ENCODE results near the gene TXNRD1. TPM values are rescaled to one million over a fixed set of nuclear protein-coding genes. Genes with fewer than 3 reads are reported as not detected.

Gene TXNRD1
- total and polyA plus RNA-seq, 4 donors, result 23.6 to 70.8 (median 55.7) TPM

DNA sequence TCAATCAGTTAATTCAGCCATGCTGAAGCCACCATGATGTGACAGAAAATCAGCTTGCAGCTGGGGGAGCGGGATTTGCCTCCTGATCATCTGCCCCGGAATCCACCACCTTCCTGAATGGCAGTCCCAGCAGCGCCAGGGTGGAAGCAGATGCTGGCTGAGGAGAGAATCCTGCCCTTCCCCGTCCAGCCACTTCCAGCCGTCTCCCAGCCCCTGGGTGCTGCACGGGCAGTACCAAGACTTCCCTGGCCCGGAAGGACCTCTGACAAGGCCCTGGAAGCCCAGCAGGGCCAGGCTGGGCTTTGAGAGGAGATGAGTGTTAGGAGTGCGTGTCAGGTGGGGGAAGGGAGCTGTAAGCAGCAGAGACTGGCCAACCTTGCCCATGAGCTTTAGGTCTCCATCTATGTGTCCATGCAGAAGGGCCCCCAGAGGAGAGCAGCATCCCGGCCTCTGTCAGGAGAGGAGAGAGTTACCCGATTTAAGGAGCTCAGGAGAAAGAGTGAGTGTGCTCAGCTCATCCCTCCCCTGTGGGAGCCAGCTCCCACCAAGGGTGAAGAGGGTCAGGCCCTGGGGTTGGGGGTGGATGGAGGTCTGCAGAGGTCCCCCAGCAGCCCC is 157.2 kb downstream of the TXNRD1 start:
- TF ChIP-seq HNF4G (IDR thresholded peaks at IDR 0.05), result no peak
- no peak for TF ChIP-seq JUND (IDR thresholded peaks at IDR 0.05)
- no peak for TF ChIP-seq FOXA2 (IDR thresholded peaks at IDR 0.05)
- no peak for TF ChIP-seq SP1 (IDR thresholded peaks at IDR 0.05)
- no peak for TF ChIP-seq HNF4A (conservative IDR thresholded peaks at IDR 0.05)
- no peak for TF ChIP-seq GABPA (IDR thresholded peaks at IDR 0.05 in 1 of 2, conservative IDR thresholded peaks at IDR 0.05 in 1 of 2)
- TF ChIP-seq, protein P1, sequence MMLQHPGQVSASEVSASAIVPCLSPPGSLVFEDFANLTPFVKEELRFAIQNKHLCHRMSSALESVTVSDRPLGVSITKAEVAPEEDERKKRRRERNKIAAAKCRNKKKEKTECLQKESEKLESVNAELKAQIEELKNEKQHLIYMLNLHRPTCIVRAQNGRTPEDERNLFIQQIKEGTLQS (IDR thresholded peaks at IDR 0.05), result no peak
- TF ChIP-seq, protein P2, sequence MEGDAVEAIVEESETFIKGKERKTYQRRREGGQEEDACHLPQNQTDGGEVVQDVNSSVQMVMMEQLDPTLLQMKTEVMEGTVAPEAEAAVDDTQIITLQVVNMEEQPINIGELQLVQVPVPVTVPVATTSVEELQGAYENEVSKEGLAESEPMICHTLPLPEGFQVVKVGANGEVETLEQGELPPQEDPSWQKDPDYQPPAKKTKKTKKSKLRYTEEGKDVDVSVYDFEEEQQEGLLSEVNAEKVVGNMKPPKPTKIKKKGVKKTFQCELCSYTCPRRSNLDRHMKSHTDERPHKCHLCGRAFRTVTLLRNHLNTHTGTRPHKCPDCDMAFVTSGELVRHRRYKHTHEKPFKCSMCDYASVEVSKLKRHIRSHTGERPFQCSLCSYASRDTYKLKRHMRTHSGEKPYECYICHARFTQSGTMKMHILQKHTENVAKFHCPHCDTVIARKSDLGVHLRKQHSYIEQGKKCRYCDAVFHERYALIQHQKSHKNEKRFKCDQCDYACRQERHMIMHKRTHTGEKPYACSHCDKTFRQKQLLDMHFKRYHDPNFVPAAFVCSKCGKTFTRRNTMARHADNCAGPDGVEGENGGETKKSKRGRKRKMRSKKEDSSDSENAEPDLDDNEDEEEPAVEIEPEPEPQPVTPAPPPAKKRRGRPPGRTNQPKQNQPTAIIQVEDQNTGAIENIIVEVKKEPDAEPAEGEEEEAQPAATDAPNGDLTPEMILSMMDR (IDR thresholded peaks at IDR 0.05; ENCODE audit: low read depth, low read length, missing input control), result no peak
- TF ChIP-seq, protein P3, sequence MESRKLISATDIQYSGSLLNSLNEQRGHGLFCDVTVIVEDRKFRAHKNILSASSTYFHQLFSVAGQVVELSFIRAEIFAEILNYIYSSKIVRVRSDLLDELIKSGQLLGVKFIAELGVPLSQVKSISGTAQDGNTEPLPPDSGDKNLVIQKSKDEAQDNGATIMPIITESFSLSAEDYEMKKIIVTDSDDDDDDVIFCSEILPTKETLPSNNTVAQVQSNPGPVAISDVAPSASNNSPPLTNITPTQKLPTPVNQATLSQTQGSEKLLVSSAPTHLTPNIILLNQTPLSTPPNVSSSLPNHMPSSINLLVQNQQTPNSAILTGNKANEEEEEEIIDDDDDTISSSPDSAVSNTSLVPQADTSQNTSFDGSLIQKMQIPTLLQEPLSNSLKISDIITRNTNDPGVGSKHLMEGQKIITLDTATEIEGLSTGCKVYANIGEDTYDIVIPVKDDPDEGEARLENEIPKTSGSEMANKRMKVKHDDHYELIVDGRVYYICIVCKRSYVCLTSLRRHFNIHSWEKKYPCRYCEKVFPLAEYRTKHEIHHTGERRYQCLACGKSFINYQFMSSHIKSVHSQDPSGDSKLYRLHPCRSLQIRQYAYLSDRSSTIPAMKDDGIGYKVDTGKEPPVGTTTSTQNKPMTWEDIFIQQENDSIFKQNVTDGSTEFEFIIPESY (IDR thresholded peaks at IDR 0.05), result no peak
- Histone ChIP-seq H3K9me3 (ENCODE audit: control insufficient read depth in 4 of 4, low read length in 3 of 4) (peaks cover 4 to 8% (median 6%) of the 10 kb centered on the region in 4 donors), H3K27me3 (ENCODE audit: control insufficient read depth in 4 of 4, insufficient read depth in 4 of 4, low read length in 3 of 4) (no peaks in the 10 kb centered on the region), H3K9ac (ENCODE audit: low read depth in 1 of 2, low read length in 2 of 2) (no peak overlapping the region), H3K4me1 (ENCODE audit: control insufficient read depth in 4 of 4, insufficient read depth in 4 of 4, low read length in 3 of 4) (no peaks in the 10 kb centered on the region), H3K27ac (ENCODE audit: low read depth in 1 of 2, low read length in 2 of 2) (no peak overlapping the region), H3K36me3 (ENCODE audit: control insufficient read depth in 4 of 4, insufficient read depth in 3 of 4, low read depth in 1 of 4, low read length in 3 of 4) (no peaks in the 10 kb centered on the region), H3K4me3 (ENCODE audit: low read depth in 1 of 3, low read length in 3 of 3) (no peak overlapping the region)
- WGBS, result 93% methylated on average over 10 of the region's 10 CpGs
- DNase-seq (ENCODE audit: low spot score), result no peak

DNA sequence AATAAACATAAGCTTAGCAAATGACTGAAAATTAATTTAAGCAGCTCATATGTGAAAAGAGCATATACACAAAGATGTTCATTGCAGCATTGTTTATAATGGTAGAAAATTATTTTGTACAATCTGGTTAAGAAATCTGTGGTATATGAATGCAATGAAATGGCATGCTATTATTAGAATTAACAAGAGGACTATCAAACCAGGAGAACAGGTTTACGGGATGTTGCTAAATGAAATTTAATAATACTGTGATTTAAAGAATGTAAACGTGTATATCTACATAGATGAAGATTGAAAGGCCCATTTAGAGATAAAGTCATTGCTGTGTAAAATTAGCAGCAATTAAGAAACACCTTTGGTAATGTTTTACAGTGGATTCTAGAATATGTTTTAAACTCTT is 158.5 kb downstream of the TXNRD1 start:
- Histone ChIP-seq H3K9me3 (ENCODE audit: control insufficient read depth in 4 of 4, low read length in 3 of 4) (peaks cover 4 to 8% (median 6%) of the 10 kb centered on the region in 4 donors), H3K36me3 (ENCODE audit: control insufficient read depth in 4 of 4, insufficient read depth in 3 of 4, low read depth in 1 of 4, low read length in 3 of 4) (no peaks in the 10 kb centered on the region), H3K9ac (ENCODE audit: low read depth in 1 of 2, low read length in 2 of 2) (no peak overlapping the region), H3K27ac (ENCODE audit: low read depth in 1 of 2, low read length in 2 of 2) (no peak overlapping the region), H3K4me1 (ENCODE audit: control insufficient read depth in 4 of 4, insufficient read depth in 4 of 4, low read length in 3 of 4) (no peaks in the 10 kb centered on the region), H3K4me3 (ENCODE audit: low read depth in 1 of 3, low read length in 3 of 3) (no peak overlapping the region), H3K27me3 (ENCODE audit: control insufficient read depth in 4 of 4, insufficient read depth in 4 of 4, low read length in 3 of 4) (no peaks in the 10 kb centered on the region)
- TF ChIP-seq FOXA1 (IDR thresholded peaks at IDR 0.05), result no peak
- no peak for TF ChIP-seq JUND (IDR thresholded peaks at IDR 0.05)
- TF ChIP-seq RAD21 (IDR thresholded peaks at IDR 0.05), result no peak
- TF ChIP-seq, protein P4, sequence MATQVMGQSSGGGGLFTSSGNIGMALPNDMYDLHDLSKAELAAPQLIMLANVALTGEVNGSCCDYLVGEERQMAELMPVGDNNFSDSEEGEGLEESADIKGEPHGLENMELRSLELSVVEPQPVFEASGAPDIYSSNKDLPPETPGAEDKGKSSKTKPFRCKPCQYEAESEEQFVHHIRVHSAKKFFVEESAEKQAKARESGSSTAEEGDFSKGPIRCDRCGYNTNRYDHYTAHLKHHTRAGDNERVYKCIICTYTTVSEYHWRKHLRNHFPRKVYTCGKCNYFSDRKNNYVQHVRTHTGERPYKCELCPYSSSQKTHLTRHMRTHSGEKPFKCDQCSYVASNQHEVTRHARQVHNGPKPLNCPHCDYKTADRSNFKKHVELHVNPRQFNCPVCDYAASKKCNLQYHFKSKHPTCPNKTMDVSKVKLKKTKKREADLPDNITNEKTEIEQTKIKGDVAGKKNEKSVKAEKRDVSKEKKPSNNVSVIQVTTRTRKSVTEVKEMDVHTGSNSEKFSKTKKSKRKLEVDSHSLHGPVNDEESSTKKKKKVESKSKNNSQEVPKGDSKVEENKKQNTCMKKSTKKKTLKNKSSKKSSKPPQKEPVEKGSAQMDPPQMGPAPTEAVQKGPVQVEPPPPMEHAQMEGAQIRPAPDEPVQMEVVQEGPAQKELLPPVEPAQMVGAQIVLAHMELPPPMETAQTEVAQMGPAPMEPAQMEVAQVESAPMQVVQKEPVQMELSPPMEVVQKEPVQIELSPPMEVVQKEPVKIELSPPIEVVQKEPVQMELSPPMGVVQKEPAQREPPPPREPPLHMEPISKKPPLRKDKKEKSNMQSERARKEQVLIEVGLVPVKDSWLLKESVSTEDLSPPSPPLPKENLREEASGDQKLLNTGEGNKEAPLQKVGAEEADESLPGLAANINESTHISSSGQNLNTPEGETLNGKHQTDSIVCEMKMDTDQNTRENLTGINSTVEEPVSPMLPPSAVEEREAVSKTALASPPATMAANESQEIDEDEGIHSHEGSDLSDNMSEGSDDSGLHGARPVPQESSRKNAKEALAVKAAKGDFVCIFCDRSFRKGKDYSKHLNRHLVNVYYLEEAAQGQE (IDR thresholded peaks at IDR 0.05), result no peak
- no peak for TF ChIP-seq YY1 (IDR thresholded peaks at IDR 0.05)
- TF ChIP-seq, protein P2 (IDR thresholded peaks at IDR 0.05; ENCODE audit: low read depth, low read length, missing input control), result no peak
- TF ChIP-seq HNF4G (IDR thresholded peaks at IDR 0.05), result no peak
- TF ChIP-seq RXRA (IDR thresholded peaks at IDR 0.05), result no peak
- TF ChIP-seq, protein P3 (IDR thresholded peaks at IDR 0.05), result no peak
- no peak for TF ChIP-seq GABPA (IDR thresholded peaks at IDR 0.05 in 1 of 2, conservative IDR thresholded peaks at IDR 0.05 in 1 of 2)
- no peak for TF ChIP-seq EGR1 (IDR thresholded peaks at IDR 0.05; ENCODE audit: low read depth in 2 of 2)
- TF ChIP-seq, protein P1 (IDR thresholded peaks at IDR 0.05), result no peak
- no peak for TF ChIP-seq TAF1 (conservative IDR thresholded peaks at IDR 0.05)
- TF ChIP-seq SP1 (IDR thresholded peaks at IDR 0.05), result no peak
- TF ChIP-seq HNF4A (conservative IDR thresholded peaks at IDR 0.05), result no peak
- TF ChIP-seq FOXA2 (IDR thresholded peaks at IDR 0.05), result no peak
- TF ChIP-seq NR2F2 (IDR thresholded peaks at IDR 0.05), result no peak
- TF ChIP-seq, protein P5, sequence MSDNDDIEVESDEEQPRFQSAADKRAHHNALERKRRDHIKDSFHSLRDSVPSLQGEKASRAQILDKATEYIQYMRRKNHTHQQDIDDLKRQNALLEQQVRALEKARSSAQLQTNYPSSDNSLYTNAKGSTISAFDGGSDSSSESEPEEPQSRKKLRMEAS (IDR thresholded peaks at IDR 0.05), result no peak
- 92% methylated on average over 2 of the region's 2 CpGs for WGBS
- DNase-seq (ENCODE audit: low spot score), result no peak
